MG63 (cell line): ENCODE measurements around the gene MIB2. TPM values are rescaled to one million over a fixed set of nuclear protein-coding genes. Genes with fewer than 3 reads are reported as not detected.

Source experiments
- DNase-seq: peaks from one replicate; pipeline ENCODE4 v3.0.0-alpha.2; 2020
- H3K27me3 ChIP-seq: fragments of 250-450 bp; sonication (Bioruptor Pico); 2 replicates; pipeline ENCODE4 v1.5.1; 2020; ENCODE audit warnings: mild to moderate bottlenecking, moderate library complexity
- H3K36me3 ChIP-seq: fragments of 250-450 bp; sonication (Bioruptor Pico); 2 replicates; pipeline ENCODE4 v1.5.1; 2020; ENCODE audit warnings: mild to moderate bottlenecking, moderate library complexity
- H3K4me3 ChIP-seq: fragments of 250-450 bp; sonication (Bioruptor Pico); 2 replicates; pipeline ENCODE4 v1.5.1; 2020; ENCODE audit warnings: mild to moderate bottlenecking, moderate library complexity
- H3K9me3 ChIP-seq: fragments of 250-450 bp; sonication (Bioruptor Pico); 2 replicates; pipeline ENCODE4 v1.5.1; 2020; ENCODE audit warnings: mild to moderate bottlenecking, moderate library complexity
- total RNA-seq: library from RNA; depleted of rRNA; stranded (reverse); fragments of >200 nt; shearing (Covaris generic); gene quantifications from 2 replicates; pipeline ENCODE4 v1.2.3, GENCODE V29; 2014; ENCODE audit warnings: low replicate concordance; rRNA removed

MIB2 gene
- total RNA-seq = 26.4 and 66.8 TPM in 2 replicates

DNA sequence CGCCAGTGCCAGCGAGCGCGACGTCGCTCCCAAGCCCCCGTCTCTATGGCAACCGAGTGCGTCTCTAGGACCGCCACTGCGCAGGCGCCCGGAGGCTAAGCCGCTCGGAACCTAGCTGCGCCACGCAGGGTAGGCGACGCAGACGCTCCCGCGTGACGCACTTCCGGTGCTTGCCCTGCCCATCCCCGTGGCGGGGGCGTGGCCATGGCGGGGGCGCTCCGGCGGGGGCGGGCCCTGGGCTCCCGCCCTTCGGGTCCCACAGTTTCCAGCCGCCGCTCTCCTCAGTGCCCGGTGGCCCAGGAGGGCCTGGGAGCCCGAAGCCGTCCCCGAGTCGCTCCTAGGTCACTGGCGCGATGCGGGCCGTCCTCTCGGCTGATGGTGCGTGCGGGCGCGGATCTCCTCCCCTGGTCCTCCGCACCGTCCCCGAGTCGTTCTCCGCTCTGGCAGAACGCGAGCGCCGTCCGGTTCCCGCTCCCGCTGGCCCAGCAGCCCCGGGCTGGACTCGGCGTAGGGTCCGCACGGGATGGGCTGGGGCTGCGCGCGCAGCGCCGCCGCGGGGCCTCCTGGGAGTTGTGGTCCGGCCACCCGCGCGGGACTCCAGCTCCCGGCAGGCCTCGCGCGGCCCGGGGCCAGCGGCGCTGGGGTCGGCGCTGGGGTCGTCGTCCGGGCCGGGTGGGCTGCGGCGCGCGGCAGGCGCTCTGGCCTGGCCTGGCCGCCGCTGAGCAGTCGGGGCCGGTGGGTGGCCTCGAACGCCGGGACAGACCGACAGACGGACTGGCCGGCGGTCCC lies at the start of gene MIB2:
TSS of gene MIB2 (plus strand) at position 245 of the 789 bp plus-strand sequence. CDS start 7,953 bp downstream, outside the sequence.
- DNase-seq = peak; percentile 93
- H3K27me3 ChIP-seq = no peaks in the 10 kb centered on the region
- no peaks in the 10 kb centered on the region for H3K9me3 ChIP-seq
- peak within 1 kb of the TSS; percentile 100 for H3K4me3 ChIP-seq
- H3K36me3 ChIP-seq = peaks cover 8% of the 10 kb centered on the region

- H3K27me3 ChIP-seq = no peaks in the 10 kb centered on the region
- no peaks in the 10 kb centered on the region for H3K9me3 ChIP-seq
- H3K36me3 ChIP-seq = peaks cover 82% of the 10 kb centered on the region
- no peak overlapping the region for H3K4me3 ChIP-seq
- DNase-seq = no peak
Observed at GRCh38 chr1:1567152-1567875, 48.0 kb upstream of the MIB2 start.

- Histone ChIP-seq H3K36me3 (peaks cover 82% of the 10 kb centered on the region), H3K4me3 (no peak overlapping the region), H3K9me3 (no peaks in the 10 kb centered on the region), H3K27me3 (no peaks in the 10 kb centered on the region)
- no peak for DNase-seq
Observed at GRCh38 chr1:1567891-1568291, 47.4 kb upstream of the MIB2 start.

DNA sequence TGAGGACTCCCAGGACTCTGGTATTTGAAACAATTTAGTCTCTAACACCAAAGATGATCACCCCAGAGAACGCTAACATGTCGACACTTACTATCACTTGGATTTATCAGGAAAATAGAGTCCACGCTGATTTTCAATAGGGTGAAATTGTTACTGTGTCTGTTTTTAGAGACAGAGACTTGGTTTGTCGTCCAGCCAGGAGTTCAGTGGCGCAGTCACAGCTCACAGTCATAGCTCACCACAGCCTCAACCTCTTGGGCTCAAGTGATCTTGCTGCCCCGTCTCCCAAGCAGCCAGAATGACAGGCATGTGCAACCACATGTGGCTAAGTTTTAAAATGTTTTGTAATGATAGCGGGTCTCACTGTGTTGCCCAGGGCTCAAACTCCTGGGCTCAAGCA lies 46.0 kb upstream of the MIB2 start:
- H3K36me3 ChIP-seq = peaks cover 69% of the 10 kb centered on the region
- no peaks in the 10 kb centered on the region for H3K27me3 ChIP-seq
- H3K9me3 ChIP-seq = no peaks in the 10 kb centered on the region
- H3K4me3 ChIP-seq = no peak overlapping the region
- no peak for DNase-seq

- no peaks in the 10 kb centered on the region for H3K9me3 ChIP-seq
- peaks cover 32% of the 10 kb centered on the region for H3K36me3 ChIP-seq
- no peaks in the 10 kb centered on the region for H3K27me3 ChIP-seq
- DNase-seq = no peak
- peak overlapping the region; percentile 97 for H3K4me3 ChIP-seq
Observed at GRCh38 chr1:1573843-1574720, 41.2 kb upstream of the MIB2 start.

- Histone ChIP-seq H3K4me3 (peak within 1 kb of the TSS; percentile 97), H3K27me3 (no peaks in the 10 kb centered on the region), H3K9me3 (no peaks in the 10 kb centered on the region), H3K36me3 (peaks cover 24% of the 10 kb centered on the region)
- peak; percentile 91 for DNase-seq
Observed at GRCh38 chr1:1574721-1575537, 40.4 kb upstream of the MIB2 start, which contains the start of gene SSU72. Gene SSU72, minus strand, starts transcription at chr1:1574863. Its CDS starts 306 bp downstream, at chr1:1574557.

- peaks cover 2% of the 10 kb centered on the region; the same call in 1 of the 2 replicates for H3K27me3 ChIP-seq
- no peaks in the 10 kb centered on the region for H3K9me3 ChIP-seq
- H3K4me3 ChIP-seq = no peak overlapping the region
- H3K36me3 ChIP-seq = peaks cover 6% of the 10 kb centered on the region
- no peak for DNase-seq
Observed at GRCh38 chr1:1577367-1578011, 37.8 kb upstream of the MIB2 start.

DNA sequence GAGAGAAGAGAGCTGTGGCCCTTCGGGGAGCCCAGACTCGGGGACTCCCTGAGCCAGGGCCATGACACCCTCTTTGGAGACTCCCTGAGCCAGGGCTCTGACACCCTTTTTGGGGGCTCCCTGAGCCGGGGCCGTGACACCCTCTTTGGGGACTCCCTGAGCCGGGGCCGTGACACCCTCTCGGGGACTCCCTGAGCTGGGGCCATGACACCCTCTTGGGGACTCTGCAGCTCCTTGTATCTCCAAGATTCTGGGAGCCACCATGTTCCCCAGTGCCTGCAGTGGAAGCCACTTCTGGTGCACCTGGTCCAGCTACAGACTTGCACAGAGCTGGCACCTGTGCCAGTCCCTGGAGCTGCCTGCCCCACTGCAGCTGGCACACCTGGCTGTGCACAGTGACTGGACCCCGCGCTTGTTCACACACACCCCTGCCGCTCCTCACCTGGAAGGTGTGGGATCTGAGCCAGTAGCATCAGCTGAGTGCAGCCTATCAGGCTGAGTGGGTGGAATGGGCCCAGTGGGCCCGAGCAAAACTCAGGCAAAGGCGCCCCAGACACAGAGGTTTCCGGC lies 36.8 kb upstream of the MIB2 start:
- Histone ChIP-seq H3K27me3 (peaks cover 2% of the 10 kb centered on the region; the same call in 1 of the 2 replicates), H3K4me3 (no peak overlapping the region), H3K9me3 (no peaks in the 10 kb centered on the region), H3K36me3 (no peaks in the 10 kb centered on the region)
- no peak for DNase-seq

DNA sequence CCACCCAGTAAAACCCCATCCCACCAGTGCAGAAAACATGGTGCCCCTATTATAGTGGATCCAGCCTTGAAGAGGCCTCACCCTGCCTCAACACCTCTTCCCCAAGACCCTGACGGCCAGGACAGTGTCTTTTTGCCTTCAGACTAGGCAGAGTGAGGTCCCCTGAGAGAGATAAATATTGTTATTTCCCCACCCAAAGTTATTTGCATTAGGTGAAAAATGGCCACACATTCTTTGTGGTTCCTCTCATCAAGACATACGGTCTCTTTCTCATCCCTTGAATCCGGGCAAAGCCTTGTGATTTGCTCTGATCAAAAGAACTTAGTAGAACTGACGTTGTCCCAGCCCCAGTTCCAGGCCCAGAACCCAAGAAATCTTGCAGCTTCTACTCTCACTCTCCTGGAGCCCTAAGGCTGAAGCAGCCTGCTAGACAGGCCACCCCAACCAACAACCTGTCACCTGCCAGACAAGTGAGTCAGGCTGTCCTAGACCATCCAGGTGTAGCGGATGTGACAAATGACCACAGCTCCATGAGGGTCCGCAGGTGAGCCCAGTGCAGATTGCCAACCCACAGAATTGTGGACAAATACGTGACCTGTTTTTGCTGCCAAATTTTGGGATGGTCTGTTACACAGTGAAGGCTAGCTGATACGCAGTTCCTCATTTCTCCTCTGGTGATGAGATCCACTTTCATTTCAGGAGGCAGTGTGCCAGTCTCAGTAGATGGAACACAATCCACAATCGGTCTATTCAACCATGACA lies 32.5 kb upstream of the MIB2 start:
- DNase-seq = no peak
- peaks cover 2% of the 10 kb centered on the region; the same call in 1 of the 2 replicates for H3K27me3 ChIP-seq
- H3K36me3 ChIP-seq = no peaks in the 10 kb centered on the region
- H3K4me3 ChIP-seq = no peak overlapping the region
- no peaks in the 10 kb centered on the region for H3K9me3 ChIP-seq

DNA sequence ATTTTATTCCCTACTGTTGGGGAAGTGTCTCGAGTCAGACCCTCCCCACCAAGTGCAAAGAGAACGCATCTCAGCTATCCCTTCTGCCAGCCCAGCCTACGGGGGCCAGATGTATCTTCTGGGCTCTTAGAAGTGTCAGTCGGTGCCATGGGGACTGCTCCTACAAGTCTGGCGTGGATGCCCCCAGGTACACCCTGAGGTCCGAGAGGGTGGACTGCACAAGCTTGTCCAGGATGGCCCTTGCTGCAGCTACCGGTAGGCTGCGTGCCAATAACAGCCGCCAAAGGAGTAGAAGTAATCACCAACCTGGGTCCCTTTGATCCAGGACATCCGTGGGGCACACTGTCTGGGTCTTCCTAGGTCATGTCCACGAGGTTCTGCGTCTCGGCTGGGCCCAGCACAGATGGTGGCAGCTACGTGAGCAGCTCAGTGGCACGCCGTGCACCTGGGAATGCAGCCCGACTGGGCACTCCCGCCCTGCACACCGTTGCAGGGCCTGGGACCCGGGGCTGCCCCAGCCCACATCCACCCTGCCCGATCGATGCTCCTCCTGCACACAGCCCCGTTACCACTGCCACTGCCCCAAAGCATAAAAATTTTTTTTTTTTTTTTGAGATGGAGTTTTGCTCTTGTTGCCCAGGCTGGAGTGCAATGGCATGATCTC lies 31.8 kb upstream of the MIB2 start:
- no peak for DNase-seq
- Histone ChIP-seq H3K27me3 (peaks cover 2% of the 10 kb centered on the region; the same call in 1 of the 2 replicates), H3K9me3 (no peaks in the 10 kb centered on the region), H3K36me3 (no peaks in the 10 kb centered on the region), H3K4me3 (no peak overlapping the region)

- no peaks in the 10 kb centered on the region for H3K9me3 ChIP-seq
- no peak for DNase-seq
- H3K27me3 ChIP-seq = no peaks in the 10 kb centered on the region
- no peaks in the 10 kb centered on the region for H3K36me3 ChIP-seq
- no peak overlapping the region for H3K4me3 ChIP-seq
Observed at GRCh38 chr1:1591452-1591851, 23.8 kb upstream of the MIB2 start.

DNA sequence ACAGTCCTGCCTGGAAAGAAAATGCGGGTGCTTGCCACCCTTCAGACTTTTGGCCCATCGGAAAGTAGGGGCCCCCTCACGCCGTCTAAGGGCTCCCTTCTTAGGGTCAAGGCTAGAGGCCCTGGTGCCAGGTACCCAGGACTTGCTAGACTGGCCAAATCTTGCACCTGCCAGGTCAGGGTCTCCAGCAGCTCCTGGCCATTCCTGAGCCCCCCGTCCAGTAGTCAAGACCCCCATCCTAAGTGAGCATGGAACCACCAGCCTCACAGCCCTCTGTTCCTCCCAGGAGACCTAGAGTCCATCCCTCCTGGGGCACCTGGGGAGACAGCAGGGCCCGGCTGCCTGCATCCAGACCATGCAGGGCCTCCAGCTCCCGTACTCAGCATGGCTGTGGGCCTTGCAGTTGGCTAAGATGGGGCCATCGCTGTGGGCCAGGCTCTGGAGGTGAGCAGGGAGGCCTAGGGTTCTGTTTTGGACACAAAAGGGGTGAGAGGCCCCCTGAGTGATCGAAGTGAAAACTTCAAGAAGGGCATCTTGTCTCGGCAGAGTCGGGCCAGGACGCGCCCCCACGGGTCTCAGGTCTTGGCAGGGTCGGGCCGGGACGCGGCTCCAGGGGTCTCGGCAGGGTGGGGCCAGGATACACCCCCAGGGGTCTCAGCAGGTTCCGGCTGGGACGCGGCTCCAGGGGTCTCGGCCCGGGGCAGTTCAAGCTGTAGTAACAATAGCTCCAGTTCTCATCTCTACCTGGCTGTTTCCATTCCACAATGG lies 21.3 kb upstream of the MIB2 start:
- DNase-seq = no peak
- H3K9me3 ChIP-seq = no peaks in the 10 kb centered on the region
- no peaks in the 10 kb centered on the region for H3K36me3 ChIP-seq
- no peaks in the 10 kb centered on the region for H3K27me3 ChIP-seq
- no peak overlapping the region for H3K4me3 ChIP-seq

DNA sequence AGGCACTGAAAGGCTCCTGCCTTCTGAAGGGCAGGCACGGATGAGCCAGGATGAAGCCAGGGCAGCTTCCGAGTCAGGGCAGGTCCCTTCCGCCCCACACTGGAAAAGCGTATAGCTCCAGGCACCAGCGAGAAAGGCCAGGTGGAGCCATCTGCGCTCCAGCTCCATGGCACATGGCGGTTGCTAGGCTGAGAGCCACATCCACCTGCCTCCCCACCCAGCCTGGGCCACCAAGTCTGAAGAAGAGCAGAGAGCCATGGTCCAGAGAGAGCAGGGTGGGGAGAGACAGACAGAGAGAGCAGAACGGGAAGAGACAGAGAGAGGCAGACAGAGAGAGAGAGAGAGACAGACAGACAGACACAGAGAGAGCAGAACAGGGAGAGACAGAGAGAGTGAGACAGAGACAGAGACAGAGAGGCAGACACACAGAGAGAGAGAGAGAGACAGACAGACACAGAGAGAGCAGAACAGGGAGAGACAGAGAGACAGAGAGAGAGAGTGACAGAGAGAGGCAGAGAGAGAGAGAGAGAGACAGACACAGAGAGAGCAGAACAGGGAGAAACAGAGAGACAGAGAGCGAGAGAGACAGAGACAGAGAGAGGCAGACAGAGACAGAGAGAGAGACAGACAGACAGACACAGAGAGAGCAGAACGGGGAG lies 20.6 kb upstream of the MIB2 start:
- no peaks in the 10 kb centered on the region for H3K9me3 ChIP-seq
- DNase-seq = no peak
- no peak overlapping the region for H3K4me3 ChIP-seq
- no peaks in the 10 kb centered on the region for H3K27me3 ChIP-seq
- H3K36me3 ChIP-seq = no peaks in the 10 kb centered on the region
